Measurements from ENCODE around the gene BLVRB. TPM values are rescaled to one million over a fixed set of nuclear protein-coding genes. Genes with fewer than 3 reads are reported as not detected.

The BLVRB gene
- total and polyA plus RNA-seq, 9 of the 15 experiments (the other 6 are each of a cell fraction or from before 2014, with no cell fraction given), result 81.1 to 749 (median 331) TPM

- TF ChIP-seq ZNF609 (CRISPR knock-in tag; IDR thresholded peaks at IDR 0.05; ENCODE audit: borderline replicate concordance) (peak; percentile 2; the same call in 1 of the 2 replicates), GTF2A2 (tag; IDR thresholded peaks at IDR 0.05) (no peak), ZNF507 (tag; conservative IDR thresholded peaks at IDR 0.05) (no peak), PTBP1 (IDR thresholded peaks at IDR 0.05; ENCODE audit: low read depth, low read length) (no peak), FOS (IDR thresholded peaks at IDR 0.05; ENCODE audit: extremely low read depth, insufficient read length) (no peak), STAT5A (IDR thresholded peaks at IDR 0.05; ENCODE audit: borderline replicate concordance, low read length) (0 out of 2 replicates have a peak, but pooled peaks have one; percentile 6), SMAD1 (IDR thresholded peaks at IDR 0.05; ENCODE audit: low read depth, low read length, partially characterized antibody) (peak; percentile 55), POLR2H (tag; IDR thresholded peaks at IDR 0.05; ENCODE audit: low read depth) (peak; percentile 66), IRF2 (CRISPR knock-in tag; IDR thresholded peaks at IDR 0.05) (no peak), ZNF511 (CRISPR knock-in tag; IDR thresholded peaks at IDR 0.05) (no peak), RBM39 (optimal IDR thresholded peaks at IDR 0.05; ENCODE audit: low read depth, low read length) (no peak)
- TF ChIP-seq, protein P1, sequence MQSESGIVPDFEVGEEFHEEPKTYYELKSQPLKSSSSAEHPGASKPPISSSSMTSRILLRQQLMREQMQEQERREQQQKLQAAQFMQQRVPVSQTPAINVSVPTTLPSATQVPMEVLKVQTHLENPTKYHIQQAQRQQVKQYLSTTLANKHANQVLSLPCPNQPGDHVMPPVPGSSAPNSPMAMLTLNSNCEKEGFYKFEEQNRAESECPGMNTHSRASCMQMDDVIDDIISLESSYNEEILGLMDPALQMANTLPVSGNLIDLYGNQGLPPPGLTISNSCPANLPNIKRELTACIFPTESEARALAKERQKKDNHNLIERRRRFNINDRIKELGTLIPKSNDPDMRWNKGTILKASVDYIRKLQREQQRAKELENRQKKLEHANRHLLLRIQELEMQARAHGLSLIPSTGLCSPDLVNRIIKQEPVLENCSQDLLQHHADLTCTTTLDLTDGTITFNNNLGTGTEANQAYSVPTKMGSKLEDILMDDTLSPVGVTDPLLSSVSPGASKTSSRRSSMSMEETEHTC (IDR thresholded peaks at IDR 0.05), result 0 out of 2 replicates have a peak, but pooled peaks have one; percentile 15
- TF ChIP-seq, protein P2, sequence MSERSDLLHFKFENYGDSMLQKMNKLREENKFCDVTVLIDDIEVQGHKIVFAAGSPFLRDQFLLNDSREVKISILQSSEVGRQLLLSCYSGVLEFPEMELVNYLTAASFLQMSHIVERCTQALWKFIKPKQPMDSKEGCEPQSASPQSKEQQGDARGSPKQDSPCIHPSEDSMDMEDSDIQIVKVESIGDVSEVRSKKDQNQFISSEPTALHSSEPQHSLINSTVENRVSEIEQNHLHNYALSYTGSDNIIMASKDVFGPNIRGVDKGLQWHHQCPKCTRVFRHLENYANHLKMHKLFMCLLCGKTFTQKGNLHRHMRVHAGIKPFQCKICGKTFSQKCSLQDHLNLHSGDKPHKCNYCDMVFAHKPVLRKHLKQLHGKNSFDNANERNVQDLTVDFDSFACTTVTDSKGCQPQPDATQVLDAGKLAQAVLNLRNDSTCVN (CRISPR knock-in tag; IDR thresholded peaks at IDR 0.05), result no peak; the same call in 1 of the 2 replicates
- TF ChIP-seq, protein P3, sequence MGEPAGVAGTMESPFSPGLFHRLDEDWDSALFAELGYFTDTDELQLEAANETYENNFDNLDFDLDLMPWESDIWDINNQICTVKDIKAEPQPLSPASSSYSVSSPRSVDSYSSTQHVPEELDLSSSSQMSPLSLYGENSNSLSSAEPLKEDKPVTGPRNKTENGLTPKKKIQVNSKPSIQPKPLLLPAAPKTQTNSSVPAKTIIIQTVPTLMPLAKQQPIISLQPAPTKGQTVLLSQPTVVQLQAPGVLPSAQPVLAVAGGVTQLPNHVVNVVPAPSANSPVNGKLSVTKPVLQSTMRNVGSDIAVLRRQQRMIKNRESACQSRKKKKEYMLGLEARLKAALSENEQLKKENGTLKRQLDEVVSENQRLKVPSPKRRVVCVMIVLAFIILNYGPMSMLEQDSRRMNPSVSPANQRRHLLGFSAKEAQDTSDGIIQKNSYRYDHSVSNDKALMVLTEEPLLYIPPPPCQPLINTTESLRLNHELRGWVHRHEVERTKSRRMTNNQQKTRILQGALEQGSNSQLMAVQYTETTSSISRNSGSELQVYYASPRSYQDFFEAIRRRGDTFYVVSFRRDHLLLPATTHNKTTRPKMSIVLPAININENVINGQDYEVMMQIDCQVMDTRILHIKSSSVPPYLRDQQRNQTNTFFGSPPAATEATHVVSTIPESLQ (CRISPR knock-in tag; IDR thresholded peaks at IDR 0.05), result no peak
- TF ChIP-seq, protein P4, sequence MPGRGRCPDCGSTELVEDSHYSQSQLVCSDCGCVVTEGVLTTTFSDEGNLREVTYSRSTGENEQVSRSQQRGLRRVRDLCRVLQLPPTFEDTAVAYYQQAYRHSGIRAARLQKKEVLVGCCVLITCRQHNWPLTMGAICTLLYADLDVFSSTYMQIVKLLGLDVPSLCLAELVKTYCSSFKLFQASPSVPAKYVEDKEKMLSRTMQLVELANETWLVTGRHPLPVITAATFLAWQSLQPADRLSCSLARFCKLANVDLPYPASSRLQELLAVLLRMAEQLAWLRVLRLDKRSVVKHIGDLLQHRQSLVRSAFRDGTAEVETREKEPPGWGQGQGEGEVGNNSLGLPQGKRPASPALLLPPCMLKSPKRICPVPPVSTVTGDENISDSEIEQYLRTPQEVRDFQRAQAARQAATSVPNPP (IDR thresholded peaks at IDR 0.05; ENCODE audit: borderline replicate concordance, insufficient read depth, insufficient read length), result no peak
Measured at GRCh38 chr19:40443131-40443999, 22.2 kb downstream of the BLVRB start (continued).

Measured in K562 (cell line).